Gastrocnemius medialis (tissue), 4 donors: ENCODE measurements around the gene ZNF268. TPM values are rescaled to one million over a fixed set of nuclear protein-coding genes. Genes with fewer than 3 reads are reported as not detected.

Experiments used
- ATAC-seq, 2 donors: fragments of 150-250 bp; one replicate each; pipeline ENCODE4 v1.9.1; 2016
- DNase-seq, 2 donors: peaks; one replicate each; pipeline ENCODE4 v3.0.0-alpha.2; 2019
- H3K27ac ChIP-seq, 4 donors: fragments of 200-600 bp; sonication (generic); 1 replicate in 1 of 4; 2 replicates in 3 of 4; pipeline ENCODE4 v1.5.1; 2016 to 2018; ENCODE audit warnings: mild to moderate bottlenecking in 2 of 4, moderate library complexity in 1 of 4
- H3K27me3 ChIP-seq, 3 donors: fragments of 200-600 bp; sonication (generic) in 2 of 3; 1 replicate in 1 of 3; 2 replicates in 2 of 3; pipeline versions ENCODE4 v1.5.1 to v1.6.0; 2016 to 2019; ENCODE audit warnings: mild to moderate bottlenecking in 1 of 3, moderate library complexity in 1 of 3
- H3K36me3 ChIP-seq, 2 donors: fragments of 200-600 bp; sonication (generic) in 1 of 2; one replicate each; pipeline ENCODE4 v1.5.1; 2017 to 2018
- H3K4me1 ChIP-seq, 2 donors: fragments of 200-600 bp; sonication (generic) in 1 of 2; one replicate each; pipeline ENCODE4 v1.5.1; 2016 to 2017; ENCODE audit warnings: mild to moderate bottlenecking in 2 of 2
- H3K4me3 ChIP-seq, 4 donors: fragments of 200-600 bp; sonication (generic) in 3 of 4; 1 replicate in 1 of 4; 2 replicates in 3 of 4; pipeline ENCODE4 v1.5.1; 2016 to 2019; ENCODE audit warnings: mild to moderate bottlenecking in 2 of 4
- H3K9me3 ChIP-seq, 3 donors: fragments of 200-600 bp; sonication (generic) in 2 of 3; 1 replicate in 1 of 3; 2 replicates in 2 of 3; pipeline ENCODE4 v1.5.1; 2016 to 2019
- CTCF ChIP-seq, 5 experiments: fragments of 450-650 bp in 3 of 5; fragments of 200-600 bp in 2 of 5; sonication (generic) in 2 of 5; IDR thresholded peaks in 4 of 5; conservative IDR thresholded peaks in 1 of 5; 1 replicate in 4 of 5; 2 replicates in 1 of 5; pipeline ENCODE4 v1.5.1; 2016 to 2019; ENCODE audit warnings: antibody characterized with exemption in 5 of 5, mild to moderate bottlenecking in 3 of 5, moderate library complexity in 3 of 5
- POLR2A ChIP-seq, 2 donors: fragments of 450-650 bp; IDR thresholded peaks; one replicate each; pipeline ENCODE4 v1.6.1; 2017; ENCODE audit warnings: antibody characterized with exemption in 2 of 2, mild to moderate bottlenecking in 2 of 2, moderate library complexity in 2 of 2
- in situ Hi-C, 4 donors: fragments of 200-750 bp; cut with MboI; loops; one replicate each; pipeline versions ENCODE4 v1.15.0 to v1.8.0; 2017; ENCODE audit warnings: low sequenced_read_pairs in 4 of 4
- intact Hi-C: fragments of 100-400 bp; cut with DNase I; formaldehyde crosslinking; loops from one replicate; pipeline ENCODE4 v1.15.1; 2023; ENCODE audit warnings: low total_unique reads
- total RNA-seq, 4 donors: library from RNA; depleted of rRNA; stranded (reverse); fragments of >200 nt; gene quantifications; one replicate each; pipeline versions ENCODE4 v1.1.0 to v1.2.3, GENCODE V29; 2016

ZNF268 gene
- total RNA-seq, 4 donors from 2014 or later, result 3.8 to 8.9 (median 4.3) TPM

DNA sequence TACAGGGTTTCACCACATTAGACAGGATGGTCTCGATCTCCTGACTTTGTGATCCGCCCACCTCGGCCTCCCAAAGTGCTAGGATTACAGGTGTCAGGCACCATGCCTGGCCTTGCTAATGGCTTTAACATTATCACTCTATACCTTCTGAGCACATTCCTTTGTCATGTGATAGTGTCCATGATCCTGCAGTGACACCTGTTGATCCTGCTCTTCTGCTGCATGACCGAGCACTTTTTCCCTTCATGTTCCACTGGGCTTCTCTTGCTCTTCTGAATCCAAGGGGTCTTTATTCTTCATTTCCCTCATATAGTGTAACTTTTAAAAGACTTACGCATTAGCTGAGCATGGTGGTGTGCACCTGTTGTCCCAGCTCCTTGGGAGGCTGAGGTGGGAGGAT is 11.6 kb downstream of the ZNF268 start:
- DNase-seq, result no peak

DNA sequence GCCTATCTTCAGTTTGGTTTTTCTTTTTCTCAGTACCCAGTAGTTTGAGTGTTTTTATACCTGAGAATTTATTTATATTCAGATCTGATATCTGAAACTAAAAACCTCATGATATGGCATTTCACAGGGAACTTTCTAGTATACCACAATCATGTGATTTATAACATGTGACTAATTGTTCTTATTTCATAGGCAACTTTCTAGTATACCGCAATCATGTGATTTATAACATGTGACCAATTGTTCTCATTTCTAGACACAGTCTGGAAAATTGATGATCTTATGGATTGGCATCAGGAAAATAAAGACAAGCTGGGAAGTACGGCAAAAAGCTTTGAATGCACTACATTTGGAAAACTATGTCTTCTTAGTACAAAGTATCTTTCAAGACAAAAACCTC is 20.6 kb downstream of the ZNF268 start:
- Histone ChIP-seq H3K4me3 (peak overlapping the region in 1 of 4 donors; percentile 28), H3K27ac (no peak overlapping the region), H3K27me3 (no peaks in the 10 kb centered on the region), H3K9me3 (peaks cover 23 to 66% (median 54%) of the 10 kb centered on the region in 3 donors), H3K4me1 (no peaks in the 10 kb centered on the region), H3K36me3 (peaks cover 12 to 61% of the 10 kb centered on the region in 2 donors)
- intact Hi-C loops, result no loop called here
- in situ Hi-C loops, result no loop called here
- ATAC-seq, result no peak
- no peak for DNase-seq
- TF ChIP-seq POLR2A (IDR thresholded peaks at IDR 0.05) (no peak), CTCF (IDR thresholded peaks at IDR 0.05 in 4 of 5, conservative IDR thresholded peaks at IDR 0.05 in 1 of 5) (no peak)

More for the DNA sequence above, 11.6 kb downstream of the ZNF268 start:
- Histone ChIP-seq H3K27ac (no peak overlapping the region), H3K27me3 (no peaks in the 10 kb centered on the region), H3K36me3 (peaks cover 24 to 91% of the 10 kb centered on the region in 2 donors), H3K4me3 (no peak overlapping the region), H3K4me1 (no peaks in the 10 kb centered on the region), H3K9me3 (peaks cover 9 to 60% (median 22%) of the 10 kb centered on the region in 3 donors)
- TF ChIP-seq CTCF (IDR thresholded peaks at IDR 0.05 in 4 of 5, conservative IDR thresholded peaks at IDR 0.05 in 1 of 5) (no peak), POLR2A (IDR thresholded peaks at IDR 0.05) (no peak)
- in situ Hi-C loops, result no loop called here
- no peak for ATAC-seq
- intact Hi-C loops, result no loop called here

GRCh38 chr12:133202493-133203343 is 21.4 kb downstream of the ZNF268 start:
- peak overlapping the region in 1 of 4 donors; percentile 28 for H3K4me3 ChIP-seq
- in situ Hi-C loops (no loop called here), intact Hi-C loops (no loop called here)
- H3K9me3 ChIP-seq, result peaks cover 23 to 75% (median 54%) of the 10 kb centered on the region in 3 donors
- DNase-seq (no peak), ATAC-seq (no peak)
- no peaks in the 10 kb centered on the region for H3K27me3 ChIP-seq
- H3K27ac ChIP-seq, result no peak overlapping the region
- no peaks in the 10 kb centered on the region for H3K4me1 ChIP-seq
- TF ChIP-seq POLR2A (IDR thresholded peaks at IDR 0.05) (no peak), CTCF (IDR thresholded peaks at IDR 0.05 in 4 of 5, conservative IDR thresholded peaks at IDR 0.05 in 1 of 5) (no peak)
- peaks cover 12 to 60% of the 10 kb centered on the region in 2 donors for H3K36me3 ChIP-seq

- Histone ChIP-seq H3K9me3 (peaks cover 23 to 84% (median 60%) of the 10 kb centered on the region in 3 donors), H3K36me3 (peaks cover 12 to 60% of the 10 kb centered on the region in 2 donors), H3K4me3 (peak overlapping the region in 2 of 4 donors; percentile 9 to 28), H3K27me3 (no peaks in the 10 kb centered on the region), H3K27ac (no peak overlapping the region), H3K4me1 (no peaks in the 10 kb centered on the region)
- DNase-seq, result no peak
- intact Hi-C loops (no loop called here), in situ Hi-C loops (no loop called here)
- no peak for ATAC-seq
- TF ChIP-seq CTCF (IDR thresholded peaks at IDR 0.05 in 4 of 5, conservative IDR thresholded peaks at IDR 0.05 in 1 of 5), result no peak
- TF ChIP-seq POLR2A (IDR thresholded peaks at IDR 0.05), result no peak
Measured at GRCh38 chr12:133203344-133204263, 22.3 kb downstream of the ZNF268 start.
